Measurements from ENCODE around the gene TLR4.

The TLR4 gene

GRCh38 chr9:117714282-117714681 lies 10.1 kb downstream of the TLR4 start:
- no peak for DNase-seq (ENCODE audit: low read depth in 2 of 2, low spot score in 1 of 2)

GRCh38 chr9:117715411-117715989 lies 11.3 kb downstream of the TLR4 start:
- DNase-seq (ENCODE audit: low read depth in 2 of 2, low spot score in 1 of 2): no peak

- no peak for DNase-seq (ENCODE audit: low read depth in 2 of 2, low spot score in 1 of 2)
These were observed 13.9 kb downstream of the TLR4 start for GRCh38 chr9:117718085-117718484.

- no peak for DNase-seq (ENCODE audit: low read depth in 2 of 2, low spot score in 1 of 2)
These were observed 14.5 kb downstream of the TLR4 start for GRCh38 chr9:117718701-117719100.

GRCh38 chr9:117719161-117719920 lies 15.1 kb downstream of the TLR4 start:
- DNase-seq (ENCODE audit: low read depth in 2 of 2, low spot score in 1 of 2): no peak

- DNase-seq (ENCODE audit: low read depth in 2 of 2, low spot score in 1 of 2): no peak
These were observed 15.9 kb downstream of the TLR4 start for GRCh38 chr9:117720066-117720465.

- no peak for DNase-seq (ENCODE audit: low read depth in 2 of 2, low spot score in 1 of 2)
These were observed 16.4 kb downstream of the TLR4 start for GRCh38 chr9:117720555-117720954.

- no peak for DNase-seq (ENCODE audit: low read depth in 2 of 2, low spot score in 1 of 2)
These were observed 16.8 kb downstream of the TLR4 start for GRCh38 chr9:117720987-117721386.

- no peak for DNase-seq (ENCODE audit: low read depth in 2 of 2, low spot score in 1 of 2)
These were observed 18.0 kb downstream of the TLR4 start for GRCh38 chr9:117722108-117722761.

GRCh38 chr9:117723986-117724625 lies 19.9 kb downstream of the TLR4 start:
- DNase-seq (ENCODE audit: low read depth in 2 of 2, low spot score in 1 of 2): no peak

- no peak for DNase-seq (ENCODE audit: low read depth in 2 of 2, low spot score in 1 of 2)
These were observed 21.3 kb downstream of the TLR4 start for GRCh38 chr9:117725426-117725887.

- DNase-seq (ENCODE audit: low read depth in 2 of 2, low spot score in 1 of 2): no peak
These were observed 25.2 kb downstream of the TLR4 start for GRCh38 chr9:117729375-117729774.

GRCh38 chr9:117732494-117732893 lies 28.3 kb downstream of the TLR4 start:
- DNase-seq (ENCODE audit: low read depth in 2 of 2, low spot score in 1 of 2): no peak

GRCh38 chr9:117733465-117733864 lies 29.3 kb downstream of the TLR4 start:
- no peak for DNase-seq (ENCODE audit: low read depth in 2 of 2, low spot score in 1 of 2)

GRCh38 chr9:117734082-117734481 lies 29.9 kb downstream of the TLR4 start:
- no peak for DNase-seq (ENCODE audit: low read depth in 2 of 2, low spot score in 1 of 2)

GRCh38 chr9:117734523-117735314 lies 30.5 kb downstream of the TLR4 start:
- DNase-seq (ENCODE audit: low read depth in 2 of 2, low spot score in 1 of 2): no peak

GRCh38 chr9:117737721-117738226 lies 33.6 kb downstream of the TLR4 start:
- no peak for DNase-seq (ENCODE audit: low read depth in 2 of 2, low spot score in 1 of 2)

- DNase-seq (ENCODE audit: low read depth in 2 of 2, low spot score in 1 of 2): no peak
These were observed 35.0 kb downstream of the TLR4 start for GRCh38 chr9:117739206-117739605.

- DNase-seq (ENCODE audit: low read depth in 2 of 2, low spot score in 1 of 2): no peak
These were observed 35.6 kb downstream of the TLR4 start for GRCh38 chr9:117739624-117740347.

GRCh38 chr9:117742131-117742530 lies 37.9 kb downstream of the TLR4 start:
- no peak for DNase-seq (ENCODE audit: low read depth in 2 of 2, low spot score in 1 of 2)

Data from stimulated activated CD8-positive, alpha-beta memory T cell treated with anti-CD3 and anti-CD28 coated beads, Interleukin-4, amount 100 ng/mL, for 4 hours (primary cell).